Lower lobe of right lung (tissue), 2 donors: ENCODE measurements around the gene RAB3A. TPM values are rescaled to one million over a fixed set of nuclear protein-coding genes. Genes with fewer than 3 reads are reported as not detected.

Source experiments
- ATAC-seq, 2 donors: fragments of 200-7000 bp; cut with Tn5 transposase; one replicate each; pipeline ENCODE4 v1.9.1; 2020 to 2022; ENCODE audit warnings: mild to moderate bottlenecking in 2 of 2, moderate library complexity in 2 of 2
- DNase-seq: peaks from one replicate; pipeline ENCODE4 v3.0.0-alpha.2; 2020
- H3K27ac ChIP-seq: fragments of 200-600 bp; one replicate; pipeline ENCODE4 v1.8.0; 2022
- H3K27me3 ChIP-seq: fragments of 200-600 bp; one replicate; pipeline ENCODE4 v1.8.0; 2022; ENCODE audit warnings: low read depth
- H3K36me3 ChIP-seq: fragments of 200-600 bp; one replicate; pipeline ENCODE4 v1.8.0; 2022; ENCODE audit warnings: mild to moderate bottlenecking
- H3K4me1 ChIP-seq: fragments of 200-600 bp; one replicate; pipeline ENCODE4 v1.8.0; 2022
- H3K4me3 ChIP-seq: fragments of 200-600 bp; one replicate; pipeline ENCODE4 v1.8.0; 2022; ENCODE audit warnings: mild to moderate bottlenecking
- H3K9me3 ChIP-seq: fragments of 200-600 bp; one replicate; pipeline ENCODE4 v1.8.0; 2022
- CTCF ChIP-seq: fragments of 200-600 bp; IDR thresholded peaks from one replicate; pipeline ENCODE4 v1.8.0; 2022; ENCODE audit warnings: antibody characterized with exemption, mild to moderate bottlenecking
- intact Hi-C: fragments of 100-400 bp; cut with DNase I; formaldehyde crosslinking; loops from one replicate; pipeline ENCODE4 v1.11.0; 2022
- total RNA-seq: library from RNA; stranded (reverse); fragmentation: NEBNext Ultra II Directional; extraction: Animal tissue kit (Norgen Biotek cat#: 25700); gene quantifications from one replicate; pipeline ENCODE4 v1.2.1, GENCODE V29; 2021
- donor health status: DM: no; HTN: yes; CAD: no; lungs with severe emphysema.

RAB3A gene
- total RNA-seq, 1 donor from 2014 or later: 2.7 TPM

- ATAC-seq: no peak
- TF ChIP-seq CTCF: no peak
- H3K27me3 ChIP-seq: peaks cover 46% of the 10 kb centered on the region
- H3K27ac ChIP-seq: no peak overlapping the region
- H3K36me3 ChIP-seq: no peaks in the 10 kb centered on the region
- H3K4me3 ChIP-seq: no peak overlapping the region
- intact Hi-C loops: no loop called here
- no peaks in the 10 kb centered on the region for H3K9me3 ChIP-seq
- H3K4me1 ChIP-seq: peaks cover 9% of the 10 kb centered on the region
- no peak for DNase-seq
Measured at GRCh38 chr19:18231775-18232174, 27.9 kb upstream of the RAB3A start.

GRCh38 chr19:18230941-18231734 lies 27.3 kb upstream of the RAB3A start:
- H3K36me3 ChIP-seq: no peaks in the 10 kb centered on the region
- H3K27me3 ChIP-seq: peaks cover 49% of the 10 kb centered on the region
- no peak overlapping the region for H3K4me3 ChIP-seq
- peaks cover 13% of the 10 kb centered on the region for H3K4me1 ChIP-seq
- no peaks in the 10 kb centered on the region for H3K9me3 ChIP-seq
- intact Hi-C loops: no loop called here
- no peak overlapping the region for H3K27ac ChIP-seq
- DNase-seq: no peak
- no peak for TF ChIP-seq CTCF
- ATAC-seq: no peak

GRCh38 chr19:18229915-18230314 lies 26.1 kb upstream of the RAB3A start:
- Histone ChIP-seq H3K36me3 (no peaks in the 10 kb centered on the region), H3K4me1 (peaks cover 25% of the 10 kb centered on the region), H3K27me3 (peaks cover 55% of the 10 kb centered on the region), H3K9me3 (no peaks in the 10 kb centered on the region), H3K4me3 (no peak overlapping the region), H3K27ac (no peak overlapping the region)
- no peak for TF ChIP-seq CTCF
- ATAC-seq (no peak), DNase-seq (no peak)
- intact Hi-C loops: no loop called here

- intact Hi-C loops: no loop called here
- ATAC-seq: no peak
- Histone ChIP-seq H3K27me3 (peaks cover 58% of the 10 kb centered on the region), H3K4me3 (no peak overlapping the region), H3K27ac (no peak overlapping the region), H3K9me3 (no peaks in the 10 kb centered on the region), H3K36me3 (no peaks in the 10 kb centered on the region), H3K4me1 (peaks cover 29% of the 10 kb centered on the region)
- DNase-seq: no peak
- TF ChIP-seq CTCF: peak; percentile 46
Measured at GRCh38 chr19:18229474-18229873, 25.6 kb upstream of the RAB3A start.

- TF ChIP-seq CTCF: no peak
- Histone ChIP-seq H3K27me3 (peaks cover 43% of the 10 kb centered on the region), H3K27ac (no peak overlapping the region), H3K4me1 (peaks cover 35% of the 10 kb centered on the region), H3K4me3 (no peak overlapping the region), H3K9me3 (no peaks in the 10 kb centered on the region), H3K36me3 (no peaks in the 10 kb centered on the region)
- no peak for ATAC-seq
- DNase-seq: no peak
- intact Hi-C loops: no loop called here
Measured at GRCh38 chr19:18227781-18228271, 24.0 kb upstream of the RAB3A start.
